ENCODE data around the gene ADGRL1. TPM values are rescaled to one million over a fixed set of nuclear protein-coding genes. Genes with fewer than 3 reads are reported as not detected.
"Not testable (repeated sequence)": the region's sequence is repeated elsewhere in the genome, so short reads cannot be mapped to it uniquely, and the experiment has no call there.

Gene ADGRL1
- total RNA-seq, 1 experiment from 2014 or later: 117 TPM

- no peak overlapping the region for H3K27ac ChIP-seq (ENCODE audit: insufficient read length, low read depth, low read length)
- H3K56ac ChIP-seq (ENCODE audit: insufficient read length, low read depth, low read length): no peak overlapping the region
- no peak overlapping the region for H3K9ac ChIP-seq (ENCODE audit: extremely low read depth, insufficient read length, low read length)
- no peak overlapping the region for H4K5ac ChIP-seq (ENCODE audit: insufficient read length, low read depth, low read length)
- no peak overlapping the region for H2AFZ ChIP-seq (ENCODE audit: low read length)
- no peak overlapping the region for H3K18ac ChIP-seq (ENCODE audit: insufficient read length, low read depth, low read length)
- no peak overlapping the region for H3K4ac ChIP-seq (ENCODE audit: low read depth, low read length)
- H3K27me3 ChIP-seq (ENCODE audit: insufficient read depth, low read length): no peaks in the 10 kb centered on the region
- no peak overlapping the region for H2BK15ac ChIP-seq (ENCODE audit: low read depth, low read length)
- peaks cover 2 to 8% of the 10 kb centered on the region in 2 experiments; a peak in 3 of 5 replicates for H3K9me3 Mint-ChIP-seq
- no peak overlapping the region for H3K4me2 ChIP-seq (ENCODE audit: insufficient read depth, insufficient read length, low read length)
- no peak overlapping the region for H2BK120ac ChIP-seq (ENCODE audit: low read depth, low read length, poor library complexity, severe bottlenecking)
- peaks cover 0 to 4% (median 2%) of the 10 kb centered on the region in 3 experiments; a peak in 5 of 7 replicates for H3K36me3 Mint-ChIP-seq (ENCODE audit: insufficient read depth in 1 of 3, low read depth in 3 of 3)
- no peak for DNase-seq
- no peaks in the 10 kb centered on the region; the same call in 1 of the 2 replicates for H3K4me1 ChIP-seq (ENCODE audit: insufficient read depth, low read length)
- no CpG with 5 or more reads among the region's 12 CpGs for WGBS (ENCODE audit: extremely low coverage, insufficient read length, low lambda C conversion rate)
- no peak overlapping the region for H4K91ac ChIP-seq (ENCODE audit: insufficient read length, low read depth, low read length)
- H3K4me3 Mint-ChIP-seq: no peak overlapping the region
- no peak overlapping the region for H3K27ac Mint-ChIP-seq
- no peak overlapping the region for H2AK5ac ChIP-seq (ENCODE audit: insufficient read length, low read length)
- no peaks in the 10 kb centered on the region; the same call in 1 of the 2 replicates for H3K79me2 ChIP-seq (ENCODE audit: insufficient read depth, low read length)
- H4K8ac ChIP-seq (replicated peaks; ENCODE audit: insufficient read length, low read depth, low read length): no peak overlapping the region
- H3K4me1 Mint-ChIP-seq: peaks cover 13 to 20% of the 10 kb centered on the region in 2 experiments
- H2BK20ac ChIP-seq (ENCODE audit: low read depth, low read length, poor library complexity, severe bottlenecking): no peak overlapping the region
- H3K27me3 Mint-ChIP-seq (ENCODE audit: low read depth): peaks cover 8% of the 10 kb centered on the region
- H4K20me1 ChIP-seq (ENCODE audit: control insufficient read depth, insufficient read depth, insufficient read length): no peaks in the 10 kb centered on the region
- no peaks in the 10 kb centered on the region for H3K9me3 ChIP-seq (ENCODE audit: control insufficient read depth, low read depth, low read length)
- no peak overlapping the region for H3K23ac ChIP-seq (ENCODE audit: insufficient read length, low read depth, low read length)
- no peak overlapping the region for H3T11ph ChIP-seq (ENCODE audit: low read length)
- no peak for TF ChIP-seq CTCF (conservative IDR thresholded peaks at IDR 0.05)
- no peaks in the 10 kb centered on the region for H3K23me2 ChIP-seq (ENCODE audit: insufficient read length, low read depth, low read length, poor library complexity, severe bottlenecking)
- no peak overlapping the region for H2BK5ac ChIP-seq (ENCODE audit: insufficient read length, low read length)
- H2BK12ac ChIP-seq (ENCODE audit: insufficient read length, low read depth, low read length): no peak overlapping the region
- H3K79me1 ChIP-seq (ENCODE audit: insufficient read depth, low read depth, low read length, poor library complexity, severe bottlenecking): no peaks in the 10 kb centered on the region
- no peak overlapping the region for H3K14ac ChIP-seq (ENCODE audit: insufficient read depth, low read length)
Observed at GRCh38 chr19:14218620-14219330, 12.8 kb upstream of the ADGRL1 start.

- H2BK5ac ChIP-seq (ENCODE audit: insufficient read length, low read length); H4K20me1 ChIP-seq (ENCODE audit: control insufficient read depth, insufficient read depth, insufficient read length); H3K56ac ChIP-seq (ENCODE audit: insufficient read length, low read depth, low read length); H3K9me3 Mint-ChIP-seq; H3K23ac ChIP-seq (ENCODE audit: insufficient read length, low read depth, low read length); H3K4ac ChIP-seq (ENCODE audit: low read depth, low read length); H4K5ac ChIP-seq (ENCODE audit: insufficient read length, low read depth, low read length); H2BK20ac ChIP-seq (ENCODE audit: low read depth, low read length, poor library complexity, severe bottlenecking); H2BK12ac ChIP-seq (ENCODE audit: insufficient read length, low read depth, low read length); H3K4me1 ChIP-seq (ENCODE audit: insufficient read depth, low read length); H2BK120ac ChIP-seq (ENCODE audit: low read depth, low read length, poor library complexity, severe bottlenecking); H2AFZ ChIP-seq (ENCODE audit: low read length); H4K8ac ChIP-seq (replicated peaks; ENCODE audit: insufficient read length, low read depth, low read length); H3T11ph ChIP-seq (ENCODE audit: low read length); H3K9ac ChIP-seq (ENCODE audit: extremely low read depth, insufficient read length, low read length); H4K91ac ChIP-seq (ENCODE audit: insufficient read length, low read depth, low read length); H3K27me3 ChIP-seq (ENCODE audit: insufficient read depth, low read length); H3K18ac ChIP-seq (ENCODE audit: insufficient read length, low read depth, low read length); H3K27ac ChIP-seq (ENCODE audit: insufficient read length, low read depth, low read length); H2AK5ac ChIP-seq (ENCODE audit: insufficient read length, low read length); H3K9me3 ChIP-seq (ENCODE audit: control insufficient read depth, low read depth, low read length); H3K79me2 ChIP-seq (ENCODE audit: insufficient read depth, low read length); H2BK15ac ChIP-seq (ENCODE audit: low read depth, low read length); H3K36me3 Mint-ChIP-seq (ENCODE audit: insufficient read depth in 1 of 3, low read depth in 3 of 3); H3K79me1 ChIP-seq (ENCODE audit: insufficient read depth, low read depth, low read length, poor library complexity, severe bottlenecking); H3K23me2 ChIP-seq (ENCODE audit: insufficient read length, low read depth, low read length, poor library complexity, severe bottlenecking); H3K27me3 Mint-ChIP-seq (ENCODE audit: low read depth); H3K14ac ChIP-seq (ENCODE audit: insufficient read depth, low read length): not testable (repeated sequence)
- WGBS (ENCODE audit: extremely low coverage, insufficient read length, low lambda C conversion rate): no CpG with 5 or more reads among the region's 4 CpGs
- Mint-ChIP-seq H3K4me1 (peaks cover 13 to 20% of the 10 kb centered on the region in 2 experiments), H3K27ac (0 out of 7 replicates have a peak overlapping the region, but pooled peaks of 1 of the 3 experiments have one; percentile 44), H3K4me3 (peak overlapping the region in 1 of 2 experiments; percentile 53; a peak in 2 of 5 replicates)
- H3K4me2 ChIP-seq (ENCODE audit: insufficient read depth, insufficient read length, low read length): peak overlapping the region; percentile 62
- DNase-seq: peak; percentile 39
Observed at GRCh38 chr19:14217886-14218285, 11.9 kb upstream of the ADGRL1 start.

Measured in H9 (cell line).